Neural progenitor cell (in vitro differentiated cells): Measurements from ENCODE around the gene LPCAT3.

Experiments used
- EZH2 ChIP-seq: fragments of 200-600 bp; sonication (generic); IDR thresholded peaks from 2 replicates; pipeline ENCODE4 v1.6.1; 2017; ENCODE audit warnings: antibody characterized with exemption, mild to moderate bottlenecking, moderate library complexity
- TF ChIP-seq, protein P1 (sequence below): fragments of 200-600 bp; sonication (generic); IDR thresholded peaks from 2 replicates; pipeline ENCODE4 v1.5.1; 2017; ENCODE audit warnings: antibody characterized with exemption, mild to moderate bottlenecking

DNA sequence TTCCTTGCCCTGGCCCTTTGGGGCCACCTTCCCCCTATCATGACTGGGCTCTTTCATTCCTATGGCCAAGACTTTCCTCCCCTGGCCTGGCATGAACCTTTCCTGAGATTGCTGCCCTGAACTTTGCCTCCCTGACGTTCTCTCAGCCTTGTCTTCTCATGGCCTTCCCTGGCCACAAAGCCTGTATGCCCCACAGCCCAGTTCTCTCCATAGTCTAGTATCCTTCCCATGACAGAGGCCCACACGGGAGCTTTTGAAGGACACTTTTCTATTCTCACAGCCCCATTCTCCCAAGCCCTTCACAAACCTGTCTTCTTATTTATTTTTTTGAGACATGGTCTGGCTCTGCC lies 79.1 kb downstream of the LPCAT3 start:
- TF ChIP-seq, protein P1, sequence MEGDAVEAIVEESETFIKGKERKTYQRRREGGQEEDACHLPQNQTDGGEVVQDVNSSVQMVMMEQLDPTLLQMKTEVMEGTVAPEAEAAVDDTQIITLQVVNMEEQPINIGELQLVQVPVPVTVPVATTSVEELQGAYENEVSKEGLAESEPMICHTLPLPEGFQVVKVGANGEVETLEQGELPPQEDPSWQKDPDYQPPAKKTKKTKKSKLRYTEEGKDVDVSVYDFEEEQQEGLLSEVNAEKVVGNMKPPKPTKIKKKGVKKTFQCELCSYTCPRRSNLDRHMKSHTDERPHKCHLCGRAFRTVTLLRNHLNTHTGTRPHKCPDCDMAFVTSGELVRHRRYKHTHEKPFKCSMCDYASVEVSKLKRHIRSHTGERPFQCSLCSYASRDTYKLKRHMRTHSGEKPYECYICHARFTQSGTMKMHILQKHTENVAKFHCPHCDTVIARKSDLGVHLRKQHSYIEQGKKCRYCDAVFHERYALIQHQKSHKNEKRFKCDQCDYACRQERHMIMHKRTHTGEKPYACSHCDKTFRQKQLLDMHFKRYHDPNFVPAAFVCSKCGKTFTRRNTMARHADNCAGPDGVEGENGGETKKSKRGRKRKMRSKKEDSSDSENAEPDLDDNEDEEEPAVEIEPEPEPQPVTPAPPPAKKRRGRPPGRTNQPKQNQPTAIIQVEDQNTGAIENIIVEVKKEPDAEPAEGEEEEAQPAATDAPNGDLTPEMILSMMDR, result no peak
- TF ChIP-seq EZH2, result no peak
